GF-D8 (cell line): Measurements from ENCODE around the gene UGT2A2.

Source experiments
- DNase-seq: peaks from one replicate; lab custom pipeline; 2025; lab: John Stamatoyannopoulos, UW

Gene UGT2A2

DNA sequence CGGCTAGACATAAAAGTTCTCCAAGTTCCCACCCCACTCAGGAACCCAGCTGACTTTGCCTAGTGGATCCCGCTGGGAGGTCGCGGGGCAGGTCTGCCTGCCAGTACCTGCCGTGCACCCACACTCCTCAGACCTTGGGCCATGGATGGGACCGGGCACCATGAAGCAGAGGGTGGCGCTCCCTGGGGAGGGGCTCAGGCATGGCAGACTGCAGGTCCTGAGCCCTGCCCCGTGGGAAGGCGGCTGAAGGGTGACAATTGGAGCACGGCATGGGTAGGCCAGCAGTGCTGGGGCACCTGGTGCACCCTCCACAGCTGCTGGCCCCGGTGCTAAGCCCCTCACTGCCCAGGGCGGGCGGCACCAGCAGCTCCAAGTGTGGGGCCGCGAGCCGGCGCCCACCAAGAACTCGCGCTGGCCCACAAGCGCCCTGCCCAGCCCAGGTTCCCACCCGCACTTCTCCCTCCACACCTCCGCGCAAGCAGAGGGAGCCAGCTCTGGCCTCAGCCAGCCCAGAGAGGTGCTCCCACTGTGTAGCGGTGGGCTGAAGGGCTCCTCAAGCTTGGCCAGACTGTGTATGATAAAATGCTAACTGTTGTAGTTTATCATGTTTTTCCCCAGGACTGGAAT lies 63.1 kb downstream of the UGT2A2 start:
- DNase-seq = no peak

DNA sequence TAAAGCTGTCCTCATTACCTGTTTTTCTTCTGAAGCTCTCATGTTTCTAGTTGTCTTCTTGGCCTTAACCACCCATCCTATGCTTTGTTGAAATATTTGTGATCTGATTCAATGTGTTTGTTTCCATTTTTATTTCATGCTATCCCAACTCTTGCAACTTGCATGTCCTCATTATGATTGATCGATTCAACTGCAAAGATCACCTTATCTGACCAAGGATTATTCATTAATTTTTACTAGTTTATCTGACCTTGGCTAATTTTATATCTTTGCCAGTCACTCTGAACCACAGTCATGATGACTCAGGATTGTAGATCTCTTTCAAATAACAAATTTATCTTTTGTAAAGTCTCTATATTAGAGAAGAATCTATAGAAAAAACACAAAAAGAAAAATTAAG lies 70.7 kb downstream of the UGT2A2 start:
- no peak for DNase-seq

DNA sequence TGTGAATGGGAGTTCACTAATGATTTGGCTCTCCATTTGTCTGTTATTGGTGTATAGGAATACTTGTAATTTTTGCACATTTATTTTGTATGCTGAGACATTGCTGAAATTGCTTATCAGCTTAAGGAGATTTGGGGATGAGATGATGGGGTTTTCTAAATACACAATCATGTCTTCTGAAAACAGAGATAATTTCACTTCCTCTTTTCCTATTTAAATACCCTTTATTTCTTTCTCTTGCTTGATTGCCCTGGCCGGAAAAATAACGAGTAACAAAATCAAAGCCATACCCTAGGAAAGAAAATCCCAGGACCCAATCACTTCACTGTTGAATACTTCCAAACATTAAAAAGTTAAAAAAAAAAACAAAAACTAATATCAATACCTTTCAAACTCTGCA lies 76.0 kb downstream of the UGT2A2 start:
- DNase-seq = no peak

DNA sequence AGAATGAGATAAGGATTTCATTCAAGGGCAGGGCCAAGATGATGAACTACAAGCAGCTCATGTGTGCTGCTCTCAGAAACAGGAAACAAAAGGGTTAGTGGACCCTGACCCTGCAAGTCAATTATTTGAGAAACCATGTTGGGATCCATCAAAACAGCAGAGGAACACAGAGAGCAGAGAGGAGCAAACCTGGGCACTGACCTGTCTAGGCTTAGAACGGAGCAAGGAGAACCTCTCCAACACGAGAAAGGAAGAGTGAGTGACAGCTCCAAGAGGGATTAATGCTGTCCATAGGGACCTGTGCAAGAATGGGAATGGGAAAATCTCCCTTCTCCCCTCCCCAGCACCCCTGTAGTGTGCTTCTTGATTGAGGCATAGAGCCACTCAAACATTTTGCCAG lies 89.8 kb downstream of the UGT2A2 start:
- DNase-seq = no peak

- DNase-seq = no peak
Measured at GRCh38 chr4:69546134-69546765, 93.2 kb downstream of the UGT2A2 start.
